ENCODE results near the gene ARL14EPL.

GRCh38 chr5:116097301-116097700 lies 65.0 kb downstream of the ARL14EPL start:
- no peak for TF ChIP-seq ISL1 (CRISPR knock-in tag; IDR thresholded peaks at IDR 0.05)
- no peak for TF ChIP-seq PATZ1 (CRISPR knock-in tag; IDR thresholded peaks at IDR 0.05; ENCODE audit: borderline replicate concordance)
- no peak for TF ChIP-seq ZNF70 (CRISPR knock-in tag; IDR thresholded peaks at IDR 0.05)
- no peak for TF ChIP-seq PPARA (CRISPR knock-in tag; IDR thresholded peaks at IDR 0.05; ENCODE audit: borderline replicate concordance)
- no peak for TF ChIP-seq ZNF8 (CRISPR knock-in tag; IDR thresholded peaks at IDR 0.05)
- TF ChIP-seq RARB (CRISPR knock-in tag; IDR thresholded peaks at IDR 0.05): no peak
- TF ChIP-seq TOX (CRISPR knock-in tag; IDR thresholded peaks at IDR 0.05; ENCODE audit: borderline replicate concordance): no peak
- TF ChIP-seq CSDC2 (CRISPR knock-in tag; IDR thresholded peaks at IDR 0.05): no peak
- no peak for TF ChIP-seq OSR1 (CRISPR knock-in tag; IDR thresholded peaks at IDR 0.05)
- no peak for TF ChIP-seq ARNTL (CRISPR knock-in tag; IDR thresholded peaks at IDR 0.05; ENCODE audit: borderline replicate concordance, low read depth)
- no peak for TF ChIP-seq GLIS3 (CRISPR knock-in tag; IDR thresholded peaks at IDR 0.05)
- TF ChIP-seq, protein P1, sequence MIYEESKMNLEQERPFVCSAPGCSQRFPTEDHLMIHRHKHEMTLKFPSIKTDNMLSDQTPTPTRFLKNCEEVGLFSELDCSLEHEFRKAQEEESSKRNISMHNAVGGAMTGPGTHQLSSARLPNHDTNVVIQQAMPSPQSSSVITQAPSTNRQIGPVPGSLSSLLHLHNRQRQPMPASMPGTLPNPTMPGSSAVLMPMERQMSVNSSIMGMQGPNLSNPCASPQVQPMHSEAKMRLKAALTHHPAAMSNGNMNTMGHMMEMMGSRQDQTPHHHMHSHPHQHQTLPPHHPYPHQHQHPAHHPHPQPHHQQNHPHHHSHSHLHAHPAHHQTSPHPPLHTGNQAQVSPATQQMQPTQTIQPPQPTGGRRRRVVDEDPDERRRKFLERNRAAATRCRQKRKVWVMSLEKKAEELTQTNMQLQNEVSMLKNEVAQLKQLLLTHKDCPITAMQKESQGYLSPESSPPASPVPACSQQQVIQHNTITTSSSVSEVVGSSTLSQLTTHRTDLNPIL (CRISPR knock-in tag; IDR thresholded peaks at IDR 0.05; ENCODE audit: low read depth): no peak
- TF ChIP-seq CSRNP3 (CRISPR knock-in tag; IDR thresholded peaks at IDR 0.05): no peak
- TF ChIP-seq ESRRG (CRISPR knock-in tag; IDR thresholded peaks at IDR 0.05): no peak
